BLaER1 treated with 17β-estradiol and CSF1 and Interleukin-3, amounts not matched to agents 10 nM and 100 nM (cell line): ENCODE data around the gene TRMT1.
A peak's percentile ranks its signal among the peaks of the same experiment; 100 is the strongest.

Experiments
- H3K27ac ChIP-seq, 11 experiments: shearing (Covaris generic); formaldehyde crosslinking; 2 replicates each; pipeline ENCODE4 v1.8.1; 2022
- H3K27me3 ChIP-seq, 11 experiments: shearing (Covaris generic); formaldehyde crosslinking; 2 replicates each; pipeline ENCODE4 v1.8.1; 2022
- H3K36me3 ChIP-seq, 11 experiments: shearing (Covaris generic); formaldehyde crosslinking; 2 replicates each; pipeline ENCODE4 v1.8.1; 2022
- H3K4me1 ChIP-seq, 10 experiments: shearing (Covaris generic); formaldehyde crosslinking; 2 replicates each; pipeline ENCODE4 v1.8.1; 2022
- H3K4me2 ChIP-seq, 11 experiments: shearing (Covaris generic); formaldehyde crosslinking; 2 replicates each; pipeline ENCODE4 v1.8.1; 2022
- H3K4me3 ChIP-seq, 10 experiments: shearing (Covaris generic); formaldehyde crosslinking; 2 replicates each; pipeline ENCODE4 v1.8.1; 2022
- H3K9ac ChIP-seq, 11 experiments: shearing (Covaris generic); formaldehyde crosslinking; 2 replicates each; pipeline ENCODE4 v1.8.1; 2022
- H3K9me3 ChIP-seq, 11 experiments: shearing (Covaris generic); formaldehyde crosslinking; replicated peaks in 1 of 11; 2 replicates each; pipeline ENCODE4 v1.8.1; 2022
- H4K20me1 ChIP-seq, 11 experiments: shearing (Covaris generic); formaldehyde crosslinking; 2 replicates each; pipeline ENCODE4 v1.8.1; 2022
- Cebpa-rat ChIP-seq, 11 experiments: shearing (Covaris generic); IDR thresholded peaks; 2 replicates each; pipeline ENCODE4 v1.8.1; 2022

The TRMT1 gene

DNA sequence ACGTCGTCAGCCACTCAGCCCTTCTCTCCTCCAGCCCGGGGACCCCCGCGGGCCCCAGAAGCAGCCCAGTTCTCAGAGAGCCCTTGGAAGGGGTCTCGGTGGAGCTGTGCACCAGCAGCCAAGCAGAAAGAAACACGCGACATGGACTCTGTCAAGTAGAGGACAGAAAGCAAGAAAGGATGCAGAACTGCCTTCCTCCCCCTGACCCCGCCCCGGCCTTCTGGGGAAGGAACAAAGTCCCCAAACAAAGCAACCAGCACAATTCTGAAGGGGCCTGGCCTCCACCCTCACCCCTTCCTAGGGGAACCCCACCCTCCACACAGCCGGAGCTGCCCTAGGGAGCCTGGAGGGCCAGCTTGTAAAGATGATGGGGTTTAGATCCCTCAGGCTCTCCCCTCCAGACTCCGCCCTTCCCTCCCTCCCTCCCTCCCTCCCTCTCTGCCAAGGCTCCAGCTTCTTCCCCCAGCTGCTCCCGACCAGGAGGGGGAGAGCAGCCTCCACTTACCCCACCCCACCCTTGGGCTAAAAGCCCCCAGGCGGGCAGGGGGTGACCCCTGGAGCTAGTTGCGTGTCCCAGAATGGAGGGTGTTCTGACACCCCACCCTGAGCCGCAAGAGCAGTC, 21.7 kb downstream of the TRMT1 start:
- peak overlapping the region; percentile 54 to 86 (median 67) for H3K4me3 ChIP-seq
- no peak for TF ChIP-seq Cebpa-rat (IDR thresholded peaks at IDR 0.05)
- peaks cover 0 to 13% (median 12%) of the 10 kb centered on the region in 11 experiments; a peak in 16 of 22 replicates for H3K36me3 ChIP-seq
- peaks cover 0 to 29% (median 20%) of the 10 kb centered on the region in 11 experiments; a peak in 14 of 22 replicates for H3K27me3 ChIP-seq
- H4K20me1 ChIP-seq, result peaks cover 0 to 45% (median 14%) of the 10 kb centered on the region in 11 experiments; a peak in 17 of 22 replicates
- no peaks in the 10 kb centered on the region for H3K9me3 ChIP-seq
- H3K9ac ChIP-seq, result peak overlapping the region; percentile 43 to 96 (median 78); a peak in 21 of 22 replicates
- H3K4me2 ChIP-seq, result peak overlapping the region; percentile 79 to 100 (median 98)
- H3K27ac ChIP-seq, result peak overlapping the region in 10 of 11 experiments; percentile 32 to 87 (median 74); a peak in 18 of 22 replicates
- peaks cover 66 to 95% (median 90%) of the 10 kb centered on the region in 10 experiments for H3K4me1 ChIP-seq

DNA sequence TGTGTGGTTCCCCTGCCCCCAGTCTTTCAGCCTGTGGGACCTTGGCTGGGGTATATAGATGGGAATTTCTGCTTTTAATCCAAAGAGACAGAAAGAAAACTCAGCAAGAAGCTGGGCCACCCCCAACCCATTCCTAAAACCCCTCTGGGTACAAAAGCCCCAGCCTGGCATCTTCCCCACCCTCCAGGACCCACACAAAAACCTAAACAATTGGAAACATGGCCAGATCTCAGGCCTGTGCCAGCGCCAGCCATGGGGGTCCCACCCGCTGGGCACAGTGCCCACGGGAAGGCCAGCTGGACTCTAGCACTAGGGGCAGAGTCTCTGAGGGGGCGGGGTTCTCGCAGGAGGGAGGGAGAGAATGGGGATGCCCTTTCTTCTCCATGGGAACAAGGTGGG, 22.4 kb downstream of the TRMT1 start:
- peaks cover 0 to 6% (median 5%) of the 10 kb centered on the region in 11 experiments; a peak in 14 of 22 replicates for H3K36me3 ChIP-seq
- peaks cover 0 to 28% (median 19%) of the 10 kb centered on the region in 11 experiments; a peak in 14 of 22 replicates for H3K27me3 ChIP-seq
- H3K9ac ChIP-seq, result peak overlapping the region; percentile 15 to 96 (median 58); a peak in 18 of 22 replicates
- H3K27ac ChIP-seq, result peak overlapping the region in 8 of 11 experiments; percentile 4 to 87 (median 75); a peak in 14 of 22 replicates
- no peaks in the 10 kb centered on the region for H3K9me3 ChIP-seq
- peaks cover 58 to 95% (median 90%) of the 10 kb centered on the region in 10 experiments for H3K4me1 ChIP-seq
- TF ChIP-seq Cebpa-rat (IDR thresholded peaks at IDR 0.05), result no peak
- peaks cover 0 to 37% (median 8%) of the 10 kb centered on the region in 11 experiments; a peak in 17 of 22 replicates for H4K20me1 ChIP-seq
- H3K4me2 ChIP-seq, result peak overlapping the region; percentile 79 to 100 (median 98)
- H3K4me3 ChIP-seq, result peak overlapping the region in 9 of 10 experiments; percentile 29 to 86 (median 69); a peak in 9 of 20 replicates

DNA sequence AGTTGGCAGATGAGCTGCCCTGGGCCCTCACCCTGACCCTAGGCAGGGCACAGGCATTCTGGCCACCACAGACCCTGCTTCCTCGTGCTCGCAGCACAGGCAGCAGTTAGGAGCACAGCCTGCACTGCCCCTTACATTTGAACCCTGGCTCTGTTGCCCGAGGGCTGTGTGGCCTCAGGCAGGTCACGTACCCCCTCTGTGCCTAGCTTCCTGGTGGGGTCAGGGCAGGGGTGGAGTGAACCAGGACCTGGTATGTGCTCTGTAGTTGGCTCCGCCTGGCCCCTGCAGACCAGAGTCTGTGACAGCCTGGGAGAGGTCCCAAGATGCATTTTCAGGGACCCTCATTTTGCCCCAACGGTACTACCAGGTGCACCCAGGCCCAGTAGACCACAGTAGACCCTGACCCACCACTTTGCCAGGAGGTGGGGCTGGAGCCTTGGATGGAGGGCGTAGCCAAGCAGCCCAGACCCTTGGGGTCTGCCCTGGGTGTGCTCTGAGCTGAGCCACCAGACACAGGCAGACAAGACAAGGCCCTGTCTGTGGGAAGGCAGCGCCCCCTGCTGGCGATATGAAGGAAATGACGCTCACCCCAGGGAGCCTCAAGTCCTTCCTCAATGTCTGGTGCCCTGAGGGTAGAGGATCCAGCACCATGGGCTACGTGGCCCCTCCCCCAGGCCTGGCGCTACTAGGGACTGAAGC, 23.0 kb downstream of the TRMT1 start:
- Histone ChIP-seq H3K4me2 (peak overlapping the region; percentile 79 to 100 (median 98)), H3K27ac (peak overlapping the region in 8 of 11 experiments; percentile 4 to 87 (median 73); a peak in 12 of 22 replicates), H3K27me3 (peaks cover 0 to 23% (median 15%) of the 10 kb centered on the region in 11 experiments; a peak in 14 of 22 replicates), H4K20me1 (peaks cover 0 to 32% (median 2%) of the 10 kb centered on the region in 11 experiments; a peak in 11 of 22 replicates), H3K4me1 (peaks cover 53 to 95% (median 87%) of the 10 kb centered on the region in 10 experiments), H3K9ac (peak overlapping the region in 10 of 11 experiments; percentile 30 to 96 (median 72); a peak in 15 of 22 replicates), H3K9me3 (no peaks in the 10 kb centered on the region), H3K36me3 (peaks cover 0 to under 1% (median 0%) of the 10 kb centered on the region in 11 experiments; a peak in 2 of 22 replicates), H3K4me3 (no peak overlapping the region)
- no peak for TF ChIP-seq Cebpa-rat (IDR thresholded peaks at IDR 0.05)

DNA sequence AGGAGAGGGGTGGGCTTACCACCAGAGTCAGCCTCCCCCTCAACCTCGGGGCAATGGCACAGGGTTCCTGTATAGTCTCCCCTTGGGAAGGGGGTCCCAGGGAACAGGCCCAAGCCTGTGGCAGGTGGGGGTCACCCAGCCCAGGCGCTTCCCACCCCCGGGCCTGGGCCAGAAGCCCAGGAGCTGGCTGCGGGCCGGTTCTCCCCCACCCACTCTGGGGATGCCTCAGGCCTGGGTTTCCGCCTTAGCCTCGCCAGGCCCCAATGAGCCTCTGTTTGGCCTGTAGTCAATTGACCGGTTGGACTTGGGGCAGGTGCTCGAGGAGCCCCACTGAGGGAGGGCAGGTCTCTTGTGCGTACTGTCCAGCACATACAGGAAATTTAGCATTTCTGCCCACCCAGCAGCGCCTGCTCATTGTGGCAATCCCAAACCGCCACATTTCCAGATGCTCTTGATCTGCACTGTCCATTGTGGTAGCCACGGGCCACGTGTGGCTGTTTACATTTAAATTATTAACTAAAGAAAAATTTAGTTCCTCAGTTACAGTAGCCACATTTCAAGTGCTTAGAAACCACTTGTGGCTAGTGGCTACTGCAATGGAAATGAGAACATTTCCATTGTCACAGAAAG, 23.8 kb downstream of the TRMT1 start:
- peaks cover 0 to 20% (median 13%) of the 10 kb centered on the region in 11 experiments; a peak in 14 of 22 replicates for H3K27me3 ChIP-seq
- peaks cover 0 to 29% (median 0%) of the 10 kb centered on the region in 11 experiments; a peak in 6 of 22 replicates for H4K20me1 ChIP-seq
- TF ChIP-seq Cebpa-rat (IDR thresholded peaks at IDR 0.05), result no peak
- no peak overlapping the region; a peak in 1 of 20 replicates for H3K4me3 ChIP-seq
- H3K36me3 ChIP-seq, result no peaks in the 10 kb centered on the region; a peak in 1 of 22 replicates
- peaks cover 52 to 93% (median 85%) of the 10 kb centered on the region in 10 experiments for H3K4me1 ChIP-seq
- H3K27ac ChIP-seq, result peak overlapping the region in 9 of 11 experiments; percentile 12 to 79 (median 69); a peak in 12 of 22 replicates
- no peaks in the 10 kb centered on the region for H3K9me3 ChIP-seq
- peak overlapping the region in 10 of 11 experiments; percentile 16 to 75 (median 62); a peak in 15 of 22 replicates for H3K9ac ChIP-seq
- peak overlapping the region; percentile 72 to 100 (median 96); a peak in 21 of 22 replicates for H3K4me2 ChIP-seq

DNA sequence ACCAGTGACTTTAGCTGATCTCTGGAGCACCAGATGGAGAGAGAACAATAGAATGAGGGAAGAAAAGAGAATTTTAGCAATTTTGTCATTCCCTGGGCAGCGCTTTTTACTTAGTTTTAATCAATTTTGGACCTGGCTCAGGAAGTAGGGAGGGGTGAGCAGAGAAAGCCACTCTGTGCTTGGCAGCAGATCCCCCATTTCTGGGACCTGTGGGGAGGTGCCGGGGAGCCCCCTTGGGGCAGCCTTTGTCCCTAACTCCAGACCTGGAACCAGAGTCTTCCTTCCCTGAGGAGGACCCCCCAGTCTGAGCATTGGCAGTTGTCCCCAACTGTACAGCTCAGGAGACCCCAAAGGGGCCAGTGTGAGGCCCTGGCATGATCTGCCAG, 24.4 kb downstream of the TRMT1 start:
- peak overlapping the region; percentile 72 to 100 (median 96) for H3K4me2 ChIP-seq

DNA sequence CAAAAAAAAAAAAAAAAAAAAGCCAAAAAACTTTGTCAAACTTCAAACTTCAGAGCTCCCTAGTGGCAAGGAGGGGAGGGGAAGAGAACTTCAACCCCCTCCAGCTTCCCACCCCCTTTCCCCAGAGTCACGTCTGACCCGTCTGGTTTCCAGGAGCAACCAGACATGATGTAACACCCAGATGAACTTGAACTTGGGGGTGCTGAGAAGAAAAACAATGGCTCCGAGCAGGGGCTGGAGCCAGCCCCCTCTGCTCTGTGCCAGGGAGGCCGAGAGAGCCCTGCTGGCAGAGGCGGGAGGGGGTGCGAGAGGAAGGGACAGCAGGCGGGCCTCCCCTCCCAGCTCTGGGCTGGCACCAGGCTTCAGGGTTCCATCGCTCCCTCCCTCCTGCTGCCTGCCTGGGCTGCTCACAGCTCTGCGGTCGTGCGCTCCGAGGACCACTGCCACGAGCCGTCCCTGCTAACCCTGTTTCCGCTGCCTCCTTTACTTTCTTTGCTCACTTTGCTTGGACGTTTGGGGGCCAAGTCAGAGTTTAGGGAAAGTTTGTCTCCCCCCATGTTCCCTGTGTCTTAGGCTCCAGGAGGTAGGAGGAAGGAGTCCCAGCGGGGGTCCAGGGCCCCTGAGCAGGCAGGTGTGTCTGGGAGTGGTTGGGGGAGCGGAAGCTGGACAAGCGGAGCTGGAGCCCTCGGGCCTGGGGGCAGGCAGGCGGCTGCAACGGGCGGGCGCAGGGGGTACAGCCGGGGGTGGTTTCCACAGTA, 25.0 kb downstream of the TRMT1 start:
- Histone ChIP-seq H3K9ac (peak overlapping the region; percentile 13 to 75 (median 62); a peak in 20 of 22 replicates), H3K4me2 (peak overlapping the region; percentile 72 to 100 (median 96)), H3K4me1 (peaks cover 45 to 82% (median 78%) of the 10 kb centered on the region in 10 experiments), H3K9me3 (no peaks in the 10 kb centered on the region), H3K36me3 (peaks cover 0 to 9% (median 0%) of the 10 kb centered on the region in 11 experiments; a peak in 5 of 22 replicates), H3K27ac (peak overlapping the region in 10 of 11 experiments; percentile 1 to 79 (median 70); a peak in 19 of 22 replicates), H4K20me1 (peaks cover 0 to 22% (median 0%) of the 10 kb centered on the region in 11 experiments; a peak in 5 of 22 replicates), H3K4me3 (peak overlapping the region in 6 of 10 experiments; percentile 15 to 37 (median 23); a peak in 9 of 20 replicates), H3K27me3 (peaks cover 0 to 8% (median 2%) of the 10 kb centered on the region in 11 experiments; a peak in 10 of 22 replicates)
- no peak for TF ChIP-seq Cebpa-rat (IDR thresholded peaks at IDR 0.05)

More for the DNA sequence above, 24.4 kb downstream of the TRMT1 start:
- Histone ChIP-seq H3K9me3 (no peaks in the 10 kb centered on the region), H3K27me3 (peaks cover 0 to 14% (median 7%) of the 10 kb centered on the region in 11 experiments; a peak in 13 of 22 replicates), H4K20me1 (peaks cover 0 to 26% (median 0%) of the 10 kb centered on the region in 11 experiments; a peak in 5 of 22 replicates), H3K27ac (peak overlapping the region in 9 of 11 experiments; percentile 46 to 79 (median 71); a peak in 18 of 22 replicates), H3K36me3 (peaks cover 0 to 3% (median 0%) of the 10 kb centered on the region in 11 experiments; a peak in 4 of 22 replicates), H3K4me1 (peaks cover 50 to 88% (median 82%) of the 10 kb centered on the region in 10 experiments), H3K9ac (peak overlapping the region; percentile 3 to 75 (median 61); a peak in 16 of 22 replicates), H3K4me3 (peak overlapping the region in 4 of 10 experiments; percentile 16 to 31 (median 23); a peak in 4 of 20 replicates)
- no peak for TF ChIP-seq Cebpa-rat (IDR thresholded peaks at IDR 0.05)

DNA sequence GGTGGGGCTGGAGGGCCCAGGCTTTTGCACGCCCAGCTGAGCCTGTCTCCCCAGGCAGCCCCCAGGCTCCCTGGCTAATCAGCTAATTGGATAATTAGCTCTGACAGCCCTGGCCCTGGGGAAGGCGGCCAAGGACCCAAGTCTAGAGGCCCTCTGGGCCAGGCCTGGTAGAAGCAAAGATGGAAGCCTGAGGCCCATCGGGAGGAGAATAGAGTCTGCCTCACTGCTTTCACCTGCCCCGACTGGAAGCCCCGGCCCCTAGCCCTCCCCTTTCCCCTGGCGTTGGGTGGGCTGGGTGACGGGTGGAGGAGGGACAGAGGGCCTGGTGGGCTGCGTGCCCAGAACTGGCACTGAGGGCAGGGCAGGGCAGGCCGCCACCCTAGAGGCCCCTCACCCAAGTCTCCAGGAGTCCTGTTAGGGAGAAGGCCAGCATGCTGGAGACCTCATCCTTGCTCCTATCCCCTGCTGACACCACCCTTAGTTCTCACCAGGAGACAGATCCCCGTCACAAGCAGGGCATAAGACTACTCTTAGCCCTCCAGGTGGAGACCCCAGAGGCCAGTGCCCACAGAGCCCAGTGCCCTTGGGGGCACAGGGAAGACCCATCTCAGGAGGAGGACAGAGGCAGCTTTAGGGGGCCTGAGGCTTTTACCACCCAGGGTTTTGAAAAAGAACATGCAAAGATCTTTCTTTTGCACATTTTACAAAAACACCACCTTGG, 25.9 kb downstream of the TRMT1 start:
- H3K36me3 ChIP-seq, result peaks cover 0 to 12% (median 0%) of the 10 kb centered on the region in 11 experiments; a peak in 5 of 22 replicates
- peak overlapping the region; percentile 72 to 100 (median 96) for H3K4me2 ChIP-seq
- H3K27ac ChIP-seq, result peak overlapping the region in 9 of 11 experiments; percentile 26 to 79 (median 71); a peak in 14 of 22 replicates
- H3K9me3 ChIP-seq, result no peaks in the 10 kb centered on the region
- H4K20me1 ChIP-seq, result peaks cover 0 to 19% (median 0%) of the 10 kb centered on the region in 11 experiments; a peak in 5 of 22 replicates
- TF ChIP-seq Cebpa-rat (IDR thresholded peaks at IDR 0.05), result no peak
- peak overlapping the region in 1 of 10 experiments; percentile 14; a peak in 3 of 20 replicates for H3K4me3 ChIP-seq
- peak overlapping the region in 9 of 11 experiments; percentile 13 to 75 (median 63); a peak in 16 of 22 replicates for H3K9ac ChIP-seq
- no peaks in the 10 kb centered on the region for H3K27me3 ChIP-seq
- peaks cover 47 to 73% (median 70%) of the 10 kb centered on the region in 10 experiments for H3K4me1 ChIP-seq
